DMS53 (cell line): ENCODE measurements around the gene ATRAID.
"Not testable (repeated sequence)": the region's sequence is repeated elsewhere in the genome, so short reads cannot be mapped to it uniquely, and the experiment has no call there.

Experiments
- DNase-seq: peaks from one replicate; lab custom pipeline; 2025; lab: John Stamatoyannopoulos, UW

Gene ATRAID

GRCh38 chr2:27211943-27212625 lies at the start of gene ATRAID, which contains the start of gene SLC5A6:
Gene ATRAID, plus strand, starts transcription at chr2:27212041. Its CDS starts 328 bp downstream, at chr2:27212369.
Gene SLC5A6, minus strand, starts transcription at chr2:27212268. Its CDS starts 4,618 bp downstream, at chr2:27207650.
- DNase-seq, result peak; percentile 93

- DNase-seq, result peak; percentile 70
Measured at GRCh38 chr2:27162151-27163121, 49.4 kb upstream of the ATRAID start.

GRCh38 chr2:27164960-27165763 lies 46.7 kb upstream of the ATRAID start:
- no peak for DNase-seq

GRCh38 chr2:27170581-27171337 lies 41.1 kb upstream of the ATRAID start:
- no peak for DNase-seq

- DNase-seq, result peak; percentile 66
Measured at GRCh38 chr2:27171351-27171848, 40.4 kb upstream of the ATRAID start.

GRCh38 chr2:27174638-27175037 lies 37.2 kb upstream of the ATRAID start:
- no peak for DNase-seq

- no peak for DNase-seq
Measured at GRCh38 chr2:27175330-27175729, 36.5 kb upstream of the ATRAID start.

GRCh38 chr2:27175781-27176180 lies 36.1 kb upstream of the ATRAID start:
- not testable (repeated sequence) for DNase-seq

- DNase-seq, result no peak
Measured at GRCh38 chr2:27177441-27178351, 34.1 kb upstream of the ATRAID start.

- DNase-seq, result no peak
Measured at GRCh38 chr2:27178469-27178868, 33.4 kb upstream of the ATRAID start.

GRCh38 chr2:27179344-27180000 lies 32.4 kb upstream of the ATRAID start:
- no peak for DNase-seq

GRCh38 chr2:27182346-27182745 lies 29.5 kb upstream of the ATRAID start:
- no peak for DNase-seq

GRCh38 chr2:27184115-27184514 lies 27.7 kb upstream of the ATRAID start:
- DNase-seq, result no peak

- DNase-seq, result no peak
Measured at GRCh38 chr2:27185331-27186026, 26.4 kb upstream of the ATRAID start.

GRCh38 chr2:27186613-27187345 lies 25.1 kb upstream of the ATRAID start:
- no peak for DNase-seq

- no peak for DNase-seq
Measured at GRCh38 chr2:27189989-27190388, 21.9 kb upstream of the ATRAID start.

- peak; percentile 58 for DNase-seq
Measured at GRCh38 chr2:27191070-27191829, 20.6 kb upstream of the ATRAID start.
